HG02642 (cell line): ENCODE data around the gene FOXO3B.
A peak's percentile ranks its signal among the peaks of the same experiment; 100 is the strongest.
"Not testable (repeated sequence)": the region's sequence is repeated elsewhere in the genome, so short reads cannot be mapped to it uniquely, and the experiment has no call there.

Experiments used
- ATAC-seq: cut with Tn5 transposase; IDR thresholded peaks from one replicate; pipeline ENCODE4 v1.9.1; 2021; ENCODE audit warnings: mild to moderate bottlenecking; ENCODE audit not compliant: unreplicated experiment, poor library complexity

Gene FOXO3B

DNA sequence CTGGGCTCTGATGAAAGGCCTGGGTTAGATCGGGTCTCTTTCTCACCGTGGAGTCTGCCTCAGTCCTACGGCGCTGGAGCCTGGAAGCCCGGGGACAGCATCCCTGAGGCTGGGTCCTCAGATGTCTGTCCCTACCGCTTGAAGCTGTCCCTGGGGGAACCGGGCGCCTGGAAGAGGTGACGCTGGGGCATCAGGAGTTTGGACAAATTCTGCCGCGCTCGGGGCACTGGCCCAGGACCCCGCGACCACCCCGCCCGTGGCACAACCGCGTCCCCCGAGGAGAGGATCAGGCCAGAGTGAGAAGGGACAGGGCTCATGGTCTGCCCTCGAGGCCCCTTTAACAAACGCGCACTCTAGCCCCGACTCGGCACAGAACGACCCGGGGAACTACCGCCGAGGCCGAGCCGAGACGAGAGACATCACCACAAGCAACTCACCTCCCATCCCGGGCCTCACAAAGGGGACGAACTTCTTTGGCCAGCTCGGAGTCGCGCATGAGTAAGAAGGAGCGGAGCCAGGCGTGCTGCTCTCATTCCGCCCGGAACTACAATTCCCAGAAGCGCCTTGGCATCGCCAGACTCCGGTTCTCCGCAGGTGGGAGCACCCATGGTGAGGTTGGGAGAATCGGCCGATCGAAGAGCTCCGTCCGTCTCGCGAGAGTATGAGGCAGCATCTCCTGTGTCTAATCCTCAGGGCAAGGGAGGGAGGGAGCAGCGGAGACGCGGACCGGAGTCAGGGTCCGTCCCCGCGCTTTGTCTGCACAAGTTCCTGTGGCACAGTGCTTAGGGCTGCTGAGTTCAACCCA lies at the start of gene FOXO3B:
TSS of gene FOXO3B (minus strand) at position 548 of the 805 bp plus-strand sequence. CDS start 663 bp downstream, outside the sequence.
- peak; percentile 95 for ATAC-seq

DNA sequence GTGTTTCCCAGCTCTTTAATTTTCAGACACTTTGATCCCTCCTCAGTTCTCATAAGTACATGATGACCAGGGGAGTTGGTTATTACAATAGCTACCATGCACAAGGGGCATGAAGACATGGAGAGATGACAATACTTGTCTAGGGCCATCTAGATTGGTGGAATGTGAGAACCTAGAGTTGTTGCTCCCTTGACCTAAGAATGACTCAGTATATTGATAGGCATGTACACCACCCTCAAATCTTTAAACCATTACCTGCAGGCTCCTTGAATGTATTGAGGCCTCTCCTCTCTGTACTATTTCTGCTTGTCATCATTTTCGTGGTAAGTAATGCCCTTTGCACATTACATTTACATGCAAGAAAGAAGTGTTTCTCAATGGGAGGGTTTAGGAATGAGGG lies 41.4 kb upstream of the FOXO3B start:
- ATAC-seq = not testable (repeated sequence)

DNA sequence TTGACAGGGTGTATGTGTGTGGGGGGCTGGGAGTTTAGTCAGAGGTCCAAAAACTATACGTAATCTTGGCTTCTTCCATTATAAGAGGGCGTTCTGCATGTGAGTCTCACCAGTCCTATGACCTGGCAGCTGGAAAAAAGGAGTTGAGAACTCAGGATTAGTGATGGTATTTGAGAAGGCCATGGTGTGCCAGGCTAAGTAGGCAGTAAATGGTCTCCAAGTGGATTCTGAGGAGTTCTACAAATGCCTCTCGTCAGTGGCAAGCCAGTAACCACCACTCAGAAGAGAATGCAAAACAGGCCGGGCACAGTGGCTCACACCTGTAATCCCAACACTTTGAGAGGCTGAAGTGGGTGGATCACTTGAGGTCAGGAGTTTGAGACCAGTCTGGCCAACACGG lies 40.5 kb upstream of the FOXO3B start:
- not testable (repeated sequence) for ATAC-seq

DNA sequence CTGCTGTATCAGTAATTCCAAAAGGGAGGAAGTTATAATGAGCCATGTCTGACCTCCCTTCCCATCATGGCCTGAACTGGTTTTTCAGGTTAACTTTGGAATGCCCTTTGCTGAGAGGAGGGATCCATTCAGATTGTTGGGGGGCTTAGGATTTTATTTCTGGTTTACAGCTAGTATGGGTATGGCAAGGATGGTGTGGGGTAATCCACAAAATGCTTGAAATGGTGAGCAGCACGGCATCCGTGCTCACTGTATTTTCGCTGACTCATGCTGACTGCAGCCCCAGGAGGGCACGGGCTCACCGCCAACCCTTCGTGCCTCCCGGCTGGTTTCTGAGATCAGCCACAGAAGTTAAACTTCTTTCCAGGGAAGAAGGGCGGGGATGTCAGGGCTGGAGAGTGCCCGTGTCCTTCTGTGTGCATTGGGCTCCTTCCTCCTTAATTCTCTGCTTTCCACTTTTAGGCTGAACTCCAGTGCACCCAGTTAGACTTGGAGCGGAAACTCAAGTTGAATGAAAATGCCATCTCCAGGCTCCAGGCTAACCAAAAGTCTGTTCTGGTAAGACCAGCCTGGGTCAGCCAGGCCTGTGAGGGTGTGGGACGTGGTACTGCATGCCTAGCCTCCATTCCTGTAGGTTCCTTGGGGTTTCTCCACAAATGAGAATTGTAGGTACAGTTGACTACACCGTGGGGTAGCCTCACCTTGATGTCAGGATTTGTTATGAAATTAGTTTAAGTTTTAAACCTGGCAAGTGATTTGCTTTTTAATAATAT lies 39.8 kb upstream of the FOXO3B start:
- ATAC-seq = not testable (repeated sequence)

DNA sequence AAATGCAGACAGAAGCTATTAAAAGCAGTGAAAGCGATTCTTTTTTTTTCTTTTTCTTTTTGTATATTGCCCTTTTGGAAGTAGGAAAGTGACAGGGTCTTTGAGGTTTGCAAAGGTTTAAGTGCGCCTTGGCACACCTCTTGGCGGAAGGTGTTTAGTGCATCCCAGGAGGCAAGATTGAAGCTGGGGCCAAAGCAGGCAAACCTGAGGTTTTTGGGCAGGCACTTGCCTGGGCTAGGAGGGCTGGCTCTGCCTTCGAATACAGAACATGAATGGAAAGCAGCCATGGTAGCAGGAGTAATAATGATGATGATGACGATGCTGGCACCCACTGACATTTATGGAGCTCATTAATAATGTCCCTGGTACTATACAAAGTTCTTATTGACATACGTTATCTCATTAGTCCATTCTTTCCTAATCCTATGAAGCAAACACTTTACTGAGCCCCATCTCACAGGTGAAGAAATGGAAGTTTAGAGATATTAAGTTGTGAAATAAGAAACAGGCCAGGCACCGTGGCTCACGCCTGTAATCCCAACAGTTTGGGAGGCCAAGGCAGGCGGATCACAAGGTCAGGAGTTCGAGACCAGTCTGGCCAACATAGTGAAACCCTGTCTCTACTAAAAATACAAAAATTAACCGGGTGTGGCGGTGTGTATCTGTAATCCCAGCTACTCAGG lies 37.5 kb upstream of the FOXO3B start:
- not testable (repeated sequence) for ATAC-seq

DNA sequence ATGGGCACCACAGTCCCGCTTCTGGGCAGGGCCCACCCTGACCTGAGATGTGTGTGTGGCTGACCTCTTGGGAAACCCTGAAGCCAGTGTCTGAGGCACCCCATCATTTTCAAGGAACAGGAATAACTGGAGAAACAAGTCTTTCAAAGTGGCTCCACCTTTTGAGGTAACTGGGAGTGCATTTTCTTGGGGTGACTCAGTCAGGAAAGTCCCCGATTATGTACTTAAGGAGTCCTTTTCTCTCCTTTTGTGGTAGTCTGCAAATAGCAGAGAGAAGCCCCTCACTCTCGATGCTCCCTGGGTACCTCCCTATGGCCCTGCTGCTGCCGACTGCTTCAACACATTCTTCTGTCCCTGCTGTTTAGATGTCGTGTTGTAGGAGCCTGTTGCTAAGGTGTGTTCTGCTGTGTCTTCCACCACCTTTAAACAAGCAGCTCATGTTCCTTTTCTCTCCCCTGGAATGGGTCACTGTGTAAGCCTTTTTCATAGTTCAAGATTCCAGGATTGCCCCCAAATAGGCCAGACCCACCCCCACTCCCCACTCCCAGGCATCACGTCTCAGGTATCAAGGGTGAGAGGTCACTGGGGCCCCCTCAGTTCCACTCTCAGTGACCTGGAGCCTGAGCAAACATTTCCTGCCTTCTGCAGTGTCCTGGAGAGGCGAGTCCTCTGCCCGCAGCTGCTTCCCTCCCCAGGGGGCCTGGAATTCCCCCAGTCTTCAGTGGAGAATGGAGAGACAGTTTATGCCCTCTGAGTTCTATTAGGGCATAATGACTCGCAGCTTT lies 36.7 kb upstream of the FOXO3B start:
- ATAC-seq = not testable (repeated sequence)

DNA sequence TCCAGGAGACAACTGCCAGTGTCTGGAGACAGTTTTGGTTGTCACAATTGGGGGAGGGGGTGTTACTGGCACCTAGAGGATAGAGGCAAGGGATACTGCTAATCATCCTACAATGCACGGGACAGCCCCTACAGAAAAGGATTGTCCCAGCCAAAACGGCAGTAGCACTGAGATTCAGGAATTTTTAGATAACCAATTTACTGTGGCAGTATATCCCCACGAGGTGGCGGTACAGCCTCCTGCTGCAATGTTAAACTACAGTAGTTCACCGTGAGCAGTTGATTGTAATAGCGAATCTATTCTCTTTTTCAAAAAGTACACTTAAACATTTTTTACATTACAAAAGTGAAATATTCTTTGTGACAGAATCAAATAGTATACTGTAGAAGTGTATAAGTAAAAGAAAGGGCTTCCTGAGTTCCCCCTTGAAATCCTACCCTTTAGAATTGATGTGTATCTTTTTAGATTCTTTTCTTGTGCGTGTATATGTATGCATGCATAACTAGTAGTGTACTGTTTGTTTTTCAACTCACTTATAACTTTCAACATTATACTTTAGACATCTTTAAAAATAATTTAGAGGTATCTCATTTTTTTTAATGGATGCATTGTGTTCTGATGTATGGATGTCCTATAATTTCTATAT lies 30.4 kb upstream of the FOXO3B start:
- not testable (repeated sequence) for ATAC-seq

DNA sequence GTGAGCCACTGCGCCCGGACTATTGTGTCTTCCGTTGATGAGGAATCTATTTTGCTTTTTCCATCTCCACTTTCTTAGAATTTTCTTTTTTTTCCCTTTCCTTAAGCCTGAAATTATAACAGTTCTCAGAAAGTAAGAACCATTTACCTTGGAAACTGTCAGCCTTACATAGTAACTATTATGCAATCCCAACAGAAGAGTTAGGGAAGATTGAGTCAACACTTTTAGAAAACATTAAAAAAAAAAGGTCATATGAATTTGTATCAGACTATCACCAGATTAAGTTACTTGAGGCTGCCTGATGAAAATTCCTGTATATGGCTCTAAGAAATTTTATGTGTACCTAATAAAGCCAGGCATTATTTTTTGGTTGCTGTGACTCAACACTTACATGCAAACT lies 26.1 kb upstream of the FOXO3B start:
- not testable (repeated sequence) for ATAC-seq

DNA sequence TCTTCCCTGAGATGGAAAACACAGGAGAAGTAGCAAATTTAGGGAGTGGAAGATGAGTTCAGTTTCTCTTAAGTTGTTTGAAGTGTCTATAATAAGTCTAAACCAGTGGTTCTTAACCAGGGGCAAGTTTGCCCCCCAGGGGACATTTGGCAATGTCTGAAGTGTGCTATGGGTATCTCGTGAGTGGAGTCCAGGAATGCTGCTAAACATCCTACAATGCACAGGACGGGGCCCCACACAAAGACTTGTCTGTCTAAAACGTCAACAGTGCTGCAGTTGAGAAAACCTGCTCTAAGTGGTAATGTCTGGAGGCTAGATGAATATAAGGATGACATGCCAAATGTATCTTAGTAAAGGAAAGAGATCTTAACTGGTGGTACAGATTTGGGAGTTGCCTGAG lies 23.8 kb upstream of the FOXO3B start:
- not testable (repeated sequence) for ATAC-seq

DNA sequence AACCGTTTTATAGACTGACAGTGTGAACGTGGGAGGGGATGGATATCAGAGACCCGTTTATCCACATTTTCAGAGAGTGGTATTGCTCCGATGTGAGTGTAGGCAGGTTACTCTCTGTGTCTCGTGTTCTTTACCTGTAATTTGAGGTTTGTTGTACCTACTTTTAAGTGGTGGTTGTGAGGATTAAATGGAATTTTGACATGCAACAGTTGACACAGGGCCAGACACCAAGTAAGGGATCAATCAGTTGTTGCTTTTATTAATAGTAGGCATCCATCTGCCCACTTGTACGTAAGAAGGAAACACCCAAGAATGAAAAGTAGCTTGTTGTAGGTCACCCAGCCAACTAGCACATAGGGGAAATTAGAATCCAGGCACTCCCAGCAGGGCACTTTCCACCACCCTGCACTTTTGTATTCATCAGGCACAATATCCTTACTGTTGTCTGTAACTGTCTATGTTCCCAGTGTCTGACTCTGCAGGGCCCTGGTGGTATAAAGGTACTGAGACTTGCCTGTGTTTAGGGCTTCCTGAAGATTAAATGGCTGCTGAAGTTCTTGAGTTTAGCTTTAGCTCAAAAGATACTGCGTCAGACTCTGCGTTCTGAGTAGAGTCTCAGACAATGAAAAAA lies 16.5 kb upstream of the FOXO3B start:
- ATAC-seq = not testable (repeated sequence)

DNA sequence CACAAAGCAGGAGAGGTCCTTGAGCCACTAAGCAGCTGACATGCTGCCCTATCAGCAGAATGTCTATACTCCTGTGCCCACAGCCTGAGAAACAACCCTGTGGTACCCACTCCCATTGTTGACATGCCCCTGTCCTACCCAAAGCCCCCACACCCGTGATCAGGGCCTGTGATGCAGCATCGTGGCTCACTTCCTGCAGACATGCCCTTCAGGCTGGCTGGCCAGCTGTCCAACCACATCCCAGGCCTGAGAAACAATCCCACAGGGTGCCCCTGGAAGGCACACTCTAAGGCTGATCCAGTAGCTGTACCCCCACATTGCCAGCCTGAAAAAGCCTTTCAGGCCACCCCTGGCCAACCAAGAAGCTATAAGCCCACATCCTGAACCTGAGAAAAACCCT lies 13.0 kb upstream of the FOXO3B start:
- not testable (repeated sequence) for ATAC-seq

DNA sequence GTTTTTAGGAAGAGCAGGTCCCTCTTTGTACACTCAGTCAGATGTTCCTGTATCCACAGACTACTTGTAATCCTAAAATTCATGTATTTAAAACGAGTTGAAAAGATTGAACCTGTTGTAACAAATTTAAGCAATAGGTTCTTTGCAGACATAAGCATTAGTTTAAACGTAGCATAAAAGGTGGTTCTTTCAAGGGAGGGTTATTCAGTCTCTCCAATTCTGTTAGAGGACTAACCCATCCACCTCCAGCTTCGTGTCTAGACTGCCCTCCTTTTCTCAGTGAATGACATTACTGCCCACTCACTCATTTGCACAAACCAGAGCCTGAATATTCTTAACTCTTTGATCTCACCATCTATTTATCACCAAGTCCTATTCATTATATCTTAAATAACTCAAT lies 554 bp upstream of the FOXO3B start:
- not testable (repeated sequence) for ATAC-seq

DNA sequence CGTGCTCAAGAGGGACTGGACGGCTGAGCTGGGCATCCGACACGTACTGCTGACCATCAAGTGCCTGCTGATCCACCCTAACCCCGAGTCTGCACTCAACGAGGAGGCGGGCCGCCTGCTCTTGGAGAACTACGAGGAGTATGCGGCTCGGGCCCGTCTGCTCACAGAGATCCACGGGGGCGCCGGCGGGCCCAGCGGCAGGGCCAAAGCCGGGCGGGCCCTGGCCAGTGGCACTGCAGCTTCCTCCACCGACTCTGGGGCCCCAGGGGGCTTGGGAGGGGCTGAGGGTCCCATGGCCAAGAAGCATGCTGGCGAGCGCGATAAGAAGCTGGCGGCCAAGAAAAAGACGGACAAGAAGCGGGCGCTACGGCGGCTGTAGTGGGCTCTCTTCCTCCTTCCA lies 4.7 kb downstream of the FOXO3B start:
- ATAC-seq = not testable (repeated sequence)

DNA sequence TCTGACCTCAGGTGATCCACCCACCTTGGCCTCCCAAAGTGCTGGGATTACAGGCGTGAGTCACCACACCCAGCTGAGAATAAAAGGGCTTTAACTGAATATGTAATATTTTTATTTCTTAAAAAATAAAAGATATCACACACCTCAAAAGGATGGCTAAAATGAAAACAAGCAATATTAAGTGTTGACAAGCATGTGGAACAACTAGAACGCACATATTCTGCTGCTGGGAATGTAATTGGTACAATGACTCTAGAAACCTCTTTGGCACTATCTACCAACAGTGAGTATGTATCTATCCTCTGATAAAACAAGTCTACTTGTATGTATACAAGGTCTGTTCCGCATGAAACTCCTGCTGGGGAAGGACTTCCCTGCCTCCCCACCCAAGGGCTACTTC lies 5.2 kb downstream of the FOXO3B start:
- ATAC-seq = not testable (repeated sequence)

DNA sequence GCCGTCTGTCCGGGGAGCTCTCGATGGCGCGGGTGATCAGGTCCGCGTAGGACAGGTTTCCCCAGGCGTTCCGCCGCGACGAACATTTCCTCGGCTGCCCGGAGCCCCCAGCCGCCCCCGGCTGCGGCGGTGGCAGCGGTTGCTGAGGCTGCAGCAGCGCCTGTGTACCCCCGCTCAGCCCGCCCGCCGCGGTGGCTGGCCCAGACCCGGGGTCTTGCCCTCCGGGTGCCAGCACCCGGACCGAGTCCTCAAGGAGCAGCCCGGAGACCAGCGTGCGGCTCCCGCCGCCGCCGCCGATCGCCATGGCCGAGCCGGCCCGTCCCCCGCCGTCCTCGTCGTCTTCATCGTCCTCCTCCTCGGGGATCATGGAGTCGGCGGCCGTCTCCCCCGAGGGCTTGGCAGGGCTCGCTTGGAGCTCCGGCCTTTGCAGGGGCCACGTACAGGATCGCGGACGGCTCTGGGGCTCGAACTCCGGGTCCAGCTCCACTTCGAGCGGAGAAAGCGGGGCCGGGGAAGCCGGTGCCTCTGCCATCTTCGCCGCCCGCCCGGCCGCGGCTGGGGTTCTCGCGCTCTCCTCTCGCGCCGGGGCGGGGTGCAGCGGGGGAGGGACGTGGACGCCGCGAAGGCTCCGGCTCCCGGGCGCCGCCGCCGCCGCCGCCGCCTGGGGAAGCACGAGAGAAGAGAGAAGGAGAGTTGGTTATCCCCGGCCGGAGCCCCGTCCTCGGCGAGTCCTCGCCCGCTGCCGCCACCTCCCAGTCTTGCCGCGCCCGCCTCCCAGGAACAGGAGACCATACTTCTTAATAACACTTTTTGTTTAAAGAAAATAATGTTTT lies 9.5 kb downstream of the FOXO3B start:
- ATAC-seq = not testable (repeated sequence)

DNA sequence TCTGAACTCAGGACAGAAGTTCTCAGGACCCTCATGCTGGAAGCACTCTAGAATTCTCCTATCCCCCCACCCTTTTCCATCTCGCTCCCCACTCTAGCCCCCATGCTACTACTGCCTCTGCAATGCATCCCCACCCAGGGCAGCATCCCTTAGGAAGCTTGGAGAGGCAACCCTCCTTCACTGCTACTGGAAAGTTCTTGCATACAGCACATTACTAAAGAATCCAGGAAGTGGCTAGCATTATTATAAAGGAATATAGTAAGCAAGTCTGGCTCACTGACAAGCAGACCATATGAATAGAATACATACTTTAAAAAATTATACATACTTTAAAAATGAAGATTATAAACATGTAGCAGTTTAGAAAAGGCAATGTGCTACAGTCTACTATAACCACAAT lies 13.5 kb downstream of the FOXO3B start:
- ATAC-seq = not testable (repeated sequence)

DNA sequence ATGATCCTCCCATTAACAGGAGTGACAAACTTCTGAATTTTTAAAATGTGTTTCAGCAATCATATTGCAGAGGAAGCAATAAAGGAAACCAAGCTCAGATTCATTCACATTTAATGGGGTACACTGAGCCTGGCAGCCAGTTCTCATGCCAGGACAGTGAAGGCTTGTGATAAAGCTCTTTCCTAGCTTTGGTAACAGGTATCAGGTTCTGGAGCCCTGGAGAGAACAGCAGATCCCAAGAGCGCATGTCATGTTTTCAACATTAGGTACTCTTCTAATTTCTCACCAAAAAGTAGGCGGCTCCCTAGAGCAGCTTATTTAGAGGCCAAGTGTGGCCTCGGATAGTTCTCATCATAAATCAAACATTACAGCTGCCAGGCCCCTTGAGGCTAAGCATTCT lies 14.6 kb downstream of the FOXO3B start:
- ATAC-seq = not testable (repeated sequence)

DNA sequence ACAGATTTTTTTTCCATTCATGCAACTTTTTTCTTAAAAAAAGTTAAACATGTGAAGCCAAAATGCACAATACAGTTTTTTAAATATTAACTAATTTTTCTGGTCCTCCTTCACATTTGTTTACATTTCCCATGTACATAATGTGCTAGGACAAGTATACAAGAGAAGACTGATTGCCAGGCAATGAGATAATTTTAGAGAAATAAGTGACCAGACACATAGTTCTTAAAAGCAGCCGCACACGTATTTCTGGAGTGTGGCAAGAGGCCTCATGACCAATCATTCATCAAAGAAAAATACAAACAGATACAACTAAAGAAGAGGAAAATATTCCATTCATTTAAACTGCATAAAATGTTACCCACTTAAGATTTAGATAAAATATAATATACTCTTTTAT lies 15.8 kb downstream of the FOXO3B start:
- ATAC-seq = not testable (repeated sequence)
